HTERT RPE-1 (cell line): ENCODE results near the gene C1R.
"Not testable (repeated sequence)": the region's sequence is repeated elsewhere in the genome, so short reads cannot be mapped to it uniquely, and the experiment has no call there.

Source experiments
- in situ Hi-C: fragments of 300-500 bp; cut with MboI; formaldehyde crosslinking; loops from 4 replicates; pipeline ENCODE4 v1.14.3; 2020; ENCODE audit warnings: low sequenced_read_pairs

Gene C1R

DNA sequence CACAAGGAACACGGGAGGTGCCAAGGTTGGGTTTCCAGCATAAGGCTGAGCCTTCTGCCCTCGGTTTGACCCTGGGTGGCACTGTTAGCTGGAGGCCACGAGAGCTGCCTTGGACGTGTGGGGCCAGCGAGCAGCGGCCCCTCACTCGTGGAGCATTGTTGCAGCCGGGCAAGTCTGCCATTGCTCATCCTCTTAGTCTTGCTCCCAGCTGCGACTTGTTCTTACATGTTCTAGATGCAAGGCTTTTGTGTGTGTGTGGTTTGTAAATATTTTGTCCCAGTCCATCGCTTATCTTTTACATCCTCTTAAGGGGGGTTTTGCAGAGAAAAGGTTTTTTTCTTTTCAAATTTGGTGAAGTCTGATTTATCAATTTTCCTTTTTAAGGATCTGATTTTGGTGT lies 52.8 kb downstream of the C1R start:
- in situ Hi-C loops = no loop called here

DNA sequence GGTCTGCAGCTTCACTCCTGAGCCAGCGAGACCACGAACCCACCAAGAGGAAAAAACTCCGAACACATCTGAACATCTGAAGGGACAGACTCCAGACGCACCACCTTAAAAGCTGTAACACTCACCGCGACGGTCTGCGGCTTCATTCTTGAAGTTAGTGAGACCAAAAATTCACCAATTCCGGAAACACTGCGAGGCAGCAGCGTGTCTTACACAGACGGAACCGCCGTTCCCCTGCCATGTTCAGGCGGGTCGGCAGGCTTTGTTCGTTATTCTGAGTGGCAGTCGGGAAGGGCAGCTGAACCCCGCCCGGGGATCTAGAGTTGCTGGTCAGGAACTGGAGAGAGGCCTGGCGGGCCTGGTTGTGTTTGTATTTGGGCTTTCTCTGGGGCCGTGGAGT lies 53.7 kb downstream of the C1R start:
- in situ Hi-C loops = no loop called here

DNA sequence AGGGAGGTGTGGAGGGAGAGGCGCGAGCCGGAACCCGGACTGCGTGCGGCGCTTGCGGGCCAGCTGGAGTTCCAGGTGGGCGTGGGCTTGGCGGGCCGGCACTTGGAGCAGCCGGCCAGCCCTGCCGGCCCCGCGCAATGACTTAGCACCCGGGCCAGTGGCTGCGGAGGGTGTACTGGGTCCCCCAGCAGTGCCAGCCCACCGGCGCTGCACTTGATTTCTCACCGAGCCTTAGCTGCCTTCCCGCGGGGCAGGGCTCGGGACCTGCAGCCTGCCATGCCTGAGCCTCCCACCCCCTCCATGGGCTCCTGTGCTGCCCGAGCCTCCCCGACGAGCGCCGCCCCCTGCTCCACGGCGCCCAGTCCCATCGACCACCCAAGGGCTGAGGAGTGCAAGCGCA lies 54.8 kb downstream of the C1R start:
- in situ Hi-C loops = not testable (repeated sequence)

- in situ Hi-C loops = no loop called here
Measured at GRCh38 chr12:7035463-7035862, 56.8 kb downstream of the C1R start.

- in situ Hi-C loops = no loop called here
Measured at GRCh38 chr12:7034464-7034863, 57.8 kb downstream of the C1R start.

- in situ Hi-C loops = no loop called here
Measured at GRCh38 chr12:7032990-7033389, 59.3 kb downstream of the C1R start.

DNA sequence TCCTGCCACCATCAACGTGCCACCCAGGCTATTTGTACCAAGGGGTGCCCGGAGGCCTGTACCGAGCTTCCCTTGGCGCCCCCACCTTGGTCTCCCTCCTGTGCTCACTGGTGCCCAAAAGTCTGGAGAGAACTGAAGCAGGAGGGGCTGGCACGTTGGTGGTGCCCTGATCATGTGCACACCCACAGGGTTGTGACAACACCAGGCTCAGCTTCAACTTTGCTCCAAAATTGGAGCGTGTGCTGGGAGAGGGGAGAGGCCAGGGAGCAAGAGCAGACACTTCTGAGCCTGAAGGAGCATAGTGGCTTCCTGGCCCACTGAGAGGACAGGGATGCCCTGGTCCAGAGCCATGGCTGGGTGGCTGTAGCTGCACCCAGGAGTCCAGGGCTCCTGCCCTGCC lies 60.9 kb downstream of the C1R start:
- in situ Hi-C loops = no loop called here
